Right lobe of liver (tissue), 6 donors: ENCODE data around the gene IFI16. TPM values are rescaled to one million over a fixed set of nuclear protein-coding genes. Genes with fewer than 3 reads are reported as not detected.
A peak's percentile ranks its signal among the peaks of the same experiment; 100 is the strongest.

Experiments used
- ATAC-seq, 4 donors: fragments of 200-7000 bp; cut with Tn5 transposase; one replicate each; pipeline ENCODE4 v1.9.1; 2020; ENCODE audit warnings: mild to moderate bottlenecking in 4 of 4, moderate library complexity in 4 of 4
- DNase-seq, 3 donors: peaks; one replicate each; pipeline ENCODE4 v3.0.0-alpha.2; 2020
- H3K27ac ChIP-seq, 3 donors: fragments of 200-600 bp; one replicate each; pipeline ENCODE4 v1.8.0; 2022
- H3K27me3 ChIP-seq, 2 donors: fragments of 200-600 bp; one replicate each; pipeline ENCODE4 v1.8.0; 2022
- H3K36me3 ChIP-seq, 4 donors: fragments of 200-600 bp; sonication (generic) in 1 of 4; one replicate each; pipeline versions ENCODE4 v1.5.1 to v1.8.0; 2017 to 2022; ENCODE audit warnings: control low read depth in 1 of 4
- H3K4me1 ChIP-seq, 4 donors: fragments of 200-600 bp; sonication (generic) in 1 of 4; one replicate each; pipeline versions ENCODE4 v1.5.1 to v1.8.0; 2017 to 2022; ENCODE audit warnings: control low read depth in 1 of 4
- H3K4me3 ChIP-seq, 3 donors: fragments of 200-600 bp; one replicate each; pipeline ENCODE4 v1.8.0; 2022
- H3K9me3 ChIP-seq, 4 donors: fragments of 200-600 bp; sonication (generic) in 1 of 4; one replicate each; pipeline versions ENCODE4 v1.5.1 to v1.8.0; 2017 to 2022; ENCODE audit warnings: control low read depth in 1 of 4
- POLR2A ChIP-seq: fragments of 450-650 bp; IDR thresholded peaks from one replicate; pipeline ENCODE4 v1.6.1; 2017; ENCODE audit warnings: antibody characterized with exemption, mild to moderate bottlenecking
- WGBS: methylation state at CpG from one replicate; pipeline ENCODE4 v1.1.6; 2018; ENCODE audit warnings: low coverage, low lambda C conversion rate; ENCODE audit not compliant: insufficient coverage; ENCODE audit errors: missing lambda C conversion rate; 5-methylcytosine and 5-hydroxymethylcytosine counted together
- intact Hi-C, 2 donors: fragments of 100-400 bp; cut with DNase I; formaldehyde crosslinking; loops; one replicate each; pipeline versions ENCODE4 v1.11.2 to v1.14.1; 2022
- total RNA-seq, 6 experiments: library from RNA; depleted of rRNA in 2 of 6; stranded (reverse); fragments of >200 nt in 2 of 6; fragmentation: NEBNext Ultra II Directional in 3 of 6; extraction: Animal tissue kit (Norgen Biotek cat#: 25700) in 3 of 6; gene quantifications; one replicate each; pipeline versions ENCODE4 v1.1.0 to v1.2.4, GENCODE V29; 2016 to 2023
- TF ChIP-seq, protein P1 (sequence below), 4 donors: fragments of 200-600 bp in 3 of 4; fragments of 450-650 bp in 1 of 4; IDR thresholded peaks; one replicate each; pipeline versions ENCODE4 v1.5.1 to v1.8.0; 2016 to 2022; ENCODE audit warnings: antibody characterized with exemption in 4 of 4, mild to moderate bottlenecking in 2 of 4
- donor health status: DM: no; HTN: yes; CAD: no.
- donor health status: DM: no; HTN: no; CAD: no.
- donor health status: DM: no; HTN: no; CAD: no.
- donor health status: DM: no; HTN: yes; CAD: no.
- donor health status: DM: no; HTN: yes; CAD: no.

The IFI16 gene
- total RNA-seq, 6 experiments from 2014 or later, result 3.3 to 20.3 (median 9.1) TPM

GRCh38 chr1:159076438-159077119, 66.9 kb downstream of the IFI16 start, which contains the start of gene AIM2:
Gene AIM2, minus strand, starts transcription at chr1:159076766. Its CDS starts 3,267 bp downstream, at chr1:159073499.
- DNase-seq, result no peak
- Histone ChIP-seq H3K4me1 (no peaks in the 10 kb centered on the region), H3K4me3 (peak within 1 kb of the TSS in 1 of 3 donors; percentile 2), H3K9me3 (no peaks in the 10 kb centered on the region), H3K27me3 (no peaks in the 10 kb centered on the region), H3K27ac (peak within 1 kb of the TSS in 2 of 3 donors; percentile 45 to 50), H3K36me3 (no peaks in the 10 kb centered on the region)
- peak; percentile 57 to 71 (median 62) for ATAC-seq
- no peak for TF ChIP-seq POLR2A
- TF ChIP-seq, protein P1, sequence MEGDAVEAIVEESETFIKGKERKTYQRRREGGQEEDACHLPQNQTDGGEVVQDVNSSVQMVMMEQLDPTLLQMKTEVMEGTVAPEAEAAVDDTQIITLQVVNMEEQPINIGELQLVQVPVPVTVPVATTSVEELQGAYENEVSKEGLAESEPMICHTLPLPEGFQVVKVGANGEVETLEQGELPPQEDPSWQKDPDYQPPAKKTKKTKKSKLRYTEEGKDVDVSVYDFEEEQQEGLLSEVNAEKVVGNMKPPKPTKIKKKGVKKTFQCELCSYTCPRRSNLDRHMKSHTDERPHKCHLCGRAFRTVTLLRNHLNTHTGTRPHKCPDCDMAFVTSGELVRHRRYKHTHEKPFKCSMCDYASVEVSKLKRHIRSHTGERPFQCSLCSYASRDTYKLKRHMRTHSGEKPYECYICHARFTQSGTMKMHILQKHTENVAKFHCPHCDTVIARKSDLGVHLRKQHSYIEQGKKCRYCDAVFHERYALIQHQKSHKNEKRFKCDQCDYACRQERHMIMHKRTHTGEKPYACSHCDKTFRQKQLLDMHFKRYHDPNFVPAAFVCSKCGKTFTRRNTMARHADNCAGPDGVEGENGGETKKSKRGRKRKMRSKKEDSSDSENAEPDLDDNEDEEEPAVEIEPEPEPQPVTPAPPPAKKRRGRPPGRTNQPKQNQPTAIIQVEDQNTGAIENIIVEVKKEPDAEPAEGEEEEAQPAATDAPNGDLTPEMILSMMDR (IDR thresholded peaks at IDR 0.05), result no peak
- intact Hi-C loops, result no loop called here
- WGBS, result 49% methylated on average over 6 of the region's 6 CpGs

- intact Hi-C loops, result no loop called here
- peak overlapping the region in 2 of 3 donors; percentile 45 to 50 for H3K27ac ChIP-seq
- H3K4me3 ChIP-seq, result no peak overlapping the region
- TF ChIP-seq POLR2A, result no peak
- TF ChIP-seq, protein P1 (IDR thresholded peaks at IDR 0.05), result no peak
- no peaks in the 10 kb centered on the region for H3K27me3 ChIP-seq
- no peaks in the 10 kb centered on the region for H3K9me3 ChIP-seq
- no peaks in the 10 kb centered on the region for H3K36me3 ChIP-seq
- WGBS, result 57% methylated on average over 12 of the region's 12 CpGs
- ATAC-seq, result peak; percentile 48 to 69 (median 56)
- peak in 2 of 3 donors; percentile 38 to 72 for DNase-seq
- H3K4me1 ChIP-seq, result no peaks in the 10 kb centered on the region
Measured at GRCh38 chr1:159077120-159077961, 67.6 kb downstream of the IFI16 start.

GRCh38 chr1:159079525-159079924, 69.8 kb downstream of the IFI16 start:
- Histone ChIP-seq H3K4me3 (no peak overlapping the region), H3K36me3 (no peaks in the 10 kb centered on the region), H3K9me3 (no peaks in the 10 kb centered on the region), H3K4me1 (no peaks in the 10 kb centered on the region), H3K27me3 (no peaks in the 10 kb centered on the region), H3K27ac (no peak overlapping the region)
- no CpG with 5 or more reads among the region's 1 CpG for WGBS
- DNase-seq (no peak), ATAC-seq (no peak)
- intact Hi-C loops, result no loop called here
- TF ChIP-seq, protein P1 (IDR thresholded peaks at IDR 0.05), result no peak
- TF ChIP-seq POLR2A, result no peak

GRCh38 chr1:159081626-159082025, 71.9 kb downstream of the IFI16 start:
- H3K4me3 ChIP-seq, result no peak overlapping the region
- no peaks in the 10 kb centered on the region for H3K4me1 ChIP-seq
- WGBS, result 50% methylated on average over 1 of the region's 1 CpG
- no peaks in the 10 kb centered on the region for H3K36me3 ChIP-seq
- no peaks in the 10 kb centered on the region for H3K9me3 ChIP-seq
- TF ChIP-seq POLR2A, result no peak
- TF ChIP-seq, protein P1 (IDR thresholded peaks at IDR 0.05), result no peak
- ATAC-seq, result no peak
- H3K27me3 ChIP-seq, result no peaks in the 10 kb centered on the region
- no peak overlapping the region for H3K27ac ChIP-seq
- intact Hi-C loops, result no loop called here
- DNase-seq, result no peak
